IPS DF 6.9 (cell line): Measurements from ENCODE around the gene MT1H.
"Not testable (repeated sequence)": the region's sequence is repeated elsewhere in the genome, so short reads cannot be mapped to it uniquely, and the experiment has no call there.

ENCODE experiments used
- DNase-seq: peaks from one replicate; pipeline ENCODE4 v3.0.0-alpha.2; 2013; ENCODE audit warnings: low read depth, low spot score
- H3K27ac ChIP-seq: one replicate; pipeline ENCODE4 v1.5.1; 2013; ENCODE audit warnings: low read length, control low read depth
- H3K27me3 ChIP-seq: 2 replicates; pipeline ENCODE4 v1.6.1; 2013; ENCODE audit warnings: mild to moderate bottlenecking, low read length; ENCODE audit not compliant: control insufficient read depth, insufficient read depth
- H3K36me3 ChIP-seq: 2 replicates; pipeline ENCODE4 v1.6.1; 2013; ENCODE audit warnings: low read length; ENCODE audit not compliant: control insufficient read depth, insufficient read depth
- H3K4me1 ChIP-seq: 2 replicates; pipeline ENCODE4 v1.6.1; 2013; ENCODE audit warnings: low read length; ENCODE audit not compliant: control insufficient read depth, insufficient read depth
- H3K4me3 ChIP-seq: 2 replicates; pipeline ENCODE4 v1.5.1; 2013; ENCODE audit warnings: mild to moderate bottlenecking, low read length
- H3K9me3 ChIP-seq: 2 replicates; pipeline ENCODE4 v1.6.1; 2013; ENCODE audit warnings: low read length, inconsistent platforms; ENCODE audit not compliant: control insufficient read depth, insufficient read depth
- WGBS: extraction: QIAGEN DNeasy Blood & Tissue Kit; methylation state at CpG from one replicate; pipeline ENCODE4 v1.1.7; 2013; ENCODE audit warnings: mixed read lengths, missing lambda C conversion rate; ENCODE audit not compliant: insufficient read length, insufficient coverage; 5-methylcytosine and 5-hydroxymethylcytosine counted together

The MT1H gene

DNA sequence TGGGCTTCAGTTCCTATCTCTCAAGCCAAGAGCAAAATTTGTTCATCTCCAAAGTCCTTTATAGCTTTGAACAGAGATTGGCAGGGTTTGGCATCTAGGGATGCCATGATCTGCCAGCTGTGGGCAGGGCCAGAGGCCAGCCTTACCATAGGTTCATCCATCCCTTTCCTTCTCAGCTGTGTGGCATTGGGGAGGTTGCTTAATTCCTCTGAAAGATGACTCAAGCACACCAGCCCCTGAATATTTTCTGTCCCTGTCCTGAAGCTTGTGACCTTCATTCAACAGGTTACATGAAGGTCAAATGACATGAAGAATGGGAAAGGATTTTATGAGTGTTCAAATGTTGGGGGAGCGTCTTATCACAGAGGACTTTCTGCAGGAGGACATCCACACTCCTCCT is 5.1 kb upstream of the MT1H start:
- no peak for DNase-seq
- H3K27me3 ChIP-seq: peaks cover 98% of the 10 kb centered on the region
- H3K36me3 ChIP-seq: no peaks in the 10 kb centered on the region
- no CpG with 5 or more reads among the region's 1 CpG for WGBS
- no peaks in the 10 kb centered on the region for H3K9me3 ChIP-seq
- H3K27ac ChIP-seq: no peak overlapping the region
- no peak overlapping the region for H3K4me3 ChIP-seq
- H3K4me1 ChIP-seq: peaks cover 4% of the 10 kb centered on the region; the same call in 1 of the 2 replicates

DNA sequence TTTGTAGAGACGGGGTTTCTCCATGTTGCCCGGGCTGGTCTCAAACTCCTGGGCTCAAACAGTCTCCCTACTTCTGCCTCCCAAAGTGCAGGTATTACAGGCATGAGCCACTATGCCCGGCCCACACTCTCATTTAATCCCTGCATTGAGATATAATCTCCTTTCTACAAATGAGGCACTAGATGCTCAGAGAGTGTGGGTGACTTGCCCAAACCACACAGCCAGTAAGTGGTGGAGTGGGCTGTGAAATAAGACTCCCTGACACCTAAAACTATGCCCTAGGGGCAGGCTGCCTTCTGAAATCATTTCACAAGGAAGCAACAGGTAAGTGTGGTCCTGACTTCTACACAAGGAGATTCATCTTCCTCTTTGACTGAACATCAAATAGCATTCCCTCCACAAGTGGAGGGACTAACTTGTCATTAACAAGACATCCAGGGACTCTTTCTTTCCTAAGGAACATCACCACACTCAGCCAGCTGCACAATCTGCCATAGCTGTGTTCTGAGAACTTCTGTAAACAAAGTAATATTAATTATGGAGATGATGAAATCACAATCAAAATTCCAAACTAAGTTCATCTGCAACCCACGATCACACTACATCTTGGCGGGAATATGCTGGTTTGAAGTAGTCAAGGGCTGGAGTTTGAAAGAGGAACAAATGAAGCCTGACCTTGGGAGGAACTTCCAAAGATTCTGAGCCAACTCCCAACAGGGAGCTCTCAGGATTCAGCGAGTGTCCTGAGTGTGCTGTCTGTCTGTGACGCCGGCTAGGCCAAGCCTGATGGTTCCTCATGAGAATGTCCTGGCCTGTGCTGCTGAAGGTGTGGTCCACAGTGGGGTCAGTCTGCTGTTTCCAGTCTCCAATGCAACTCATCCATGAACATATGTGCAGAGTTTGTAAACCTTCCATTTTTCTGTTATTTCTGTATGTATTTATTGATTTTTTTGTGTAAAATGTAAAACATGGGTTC is 4.0 kb upstream of the MT1H start:
- H3K27me3 ChIP-seq: peaks cover 98% of the 10 kb centered on the region
- WGBS: no CpG with 5 or more reads among the region's 8 CpGs

DNA sequence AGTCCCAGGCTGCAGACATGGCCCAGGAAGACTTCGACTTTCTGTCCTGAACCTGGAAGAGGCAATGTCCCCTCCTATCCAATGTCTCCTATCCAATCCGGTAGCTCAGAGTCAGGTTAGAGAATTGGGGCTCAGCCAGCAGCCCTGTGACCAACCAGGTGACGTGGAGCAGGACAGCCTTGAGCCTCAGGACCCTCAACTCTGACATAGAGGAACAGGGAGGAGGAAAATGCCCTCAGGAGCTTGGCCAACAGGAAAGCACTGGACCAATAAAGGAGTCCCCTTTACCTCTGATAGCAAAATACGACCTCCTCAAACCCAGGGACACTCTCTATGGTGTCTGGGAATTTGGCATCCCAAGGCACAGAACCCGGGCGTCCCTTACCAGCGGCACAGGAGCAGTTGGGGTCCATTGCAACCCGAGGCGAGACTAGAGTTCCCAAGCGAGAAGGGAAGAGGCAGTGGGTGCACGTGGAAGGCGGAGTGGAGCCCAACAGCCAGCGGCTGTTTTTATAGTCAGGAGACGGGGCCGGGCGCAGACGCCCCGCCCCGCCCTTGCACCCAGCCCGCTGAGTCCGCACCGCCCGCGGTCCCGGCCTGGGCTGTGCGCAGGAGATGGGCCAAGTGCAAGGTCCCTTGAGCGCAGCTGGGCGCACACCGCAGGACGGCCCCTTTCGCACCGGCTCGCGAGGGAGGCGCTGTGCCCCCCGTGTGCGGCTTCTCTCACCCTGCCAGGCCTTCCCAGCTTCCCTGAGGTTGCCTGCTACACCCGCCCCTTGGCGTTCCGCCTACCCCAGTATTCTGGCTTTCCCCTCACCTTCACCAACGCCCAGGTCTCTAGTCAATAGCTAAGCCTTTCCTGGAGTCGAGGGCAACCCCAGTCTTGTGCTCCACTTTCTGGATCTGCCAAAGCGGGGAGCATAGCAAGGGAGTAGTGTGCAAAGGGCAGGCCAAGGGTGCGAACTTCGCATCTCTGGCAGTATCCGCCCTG is 1.7 kb upstream of the MT1H start, which contains the start of gene MT1G:
Gene MT1G, minus strand, starts transcription at position 485 of the 991 bp plus-strand sequence. Its CDS starts 72 bp downstream, at position 413.
- Histone ChIP-seq H3K36me3 (no peaks in the 10 kb centered on the region), H3K27me3 (peaks cover 87% of the 10 kb centered on the region), H3K4me1 (peaks cover 3% of the 10 kb centered on the region), H3K4me3 (peak within 1 kb of the TSS; percentile 19; the same call in 1 of the 2 replicates), H3K27ac (no peak within 1 kb of the TSS), H3K9me3 (no peaks in the 10 kb centered on the region)
- no CpG with 5 or more reads among the region's 46 CpGs for WGBS
- DNase-seq: no peak

More for the DNA sequence above, 4.0 kb upstream of the MT1H start:
- not testable (repeated sequence) for H3K4me3 ChIP-seq, H3K27ac ChIP-seq, H3K9me3 ChIP-seq, H3K36me3 ChIP-seq, H3K4me1 ChIP-seq, DNase-seq

DNA sequence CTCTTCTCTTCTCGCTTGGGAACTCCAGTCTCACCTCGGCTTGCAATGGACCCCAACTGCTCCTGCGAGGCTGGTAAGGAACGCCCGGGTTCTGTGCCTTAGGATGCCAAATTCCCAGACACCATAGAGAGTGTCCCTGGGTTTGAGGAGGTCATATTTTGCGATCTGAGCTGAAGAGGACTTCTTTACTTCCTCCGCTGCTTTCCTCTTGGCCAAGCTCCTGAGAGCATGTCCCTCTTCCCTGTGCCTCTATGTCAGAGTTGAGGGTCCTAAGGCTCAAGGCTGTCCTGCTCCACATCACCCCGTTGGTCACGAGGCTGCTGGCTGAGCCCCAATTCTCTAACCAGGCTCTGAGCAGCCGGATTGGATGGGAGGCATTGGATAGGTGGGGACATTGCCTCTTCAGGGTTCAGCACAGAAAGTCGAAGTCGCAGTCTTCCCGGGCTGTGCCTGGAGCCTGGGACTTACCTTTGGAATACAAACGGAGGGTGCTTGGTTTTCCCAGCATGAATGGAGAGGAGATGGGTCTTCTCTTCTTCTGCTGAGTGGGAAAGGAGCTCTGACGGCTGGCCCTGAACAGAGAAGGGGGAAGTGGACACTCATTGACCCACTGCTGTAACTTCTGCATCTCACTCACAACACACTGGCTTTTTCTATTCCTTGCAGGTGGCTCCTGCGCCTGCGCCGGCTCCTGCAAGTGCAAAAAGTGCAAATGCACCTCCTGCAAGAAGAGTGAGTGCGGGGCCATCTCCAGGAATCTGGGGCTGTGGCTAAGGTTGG is 416 bp downstream of the MT1H start:
- Histone ChIP-seq H3K27me3 (peaks cover 66% of the 10 kb centered on the region), H3K27ac (no peak overlapping the region), H3K36me3 (no peaks in the 10 kb centered on the region), H3K4me1 (peaks cover 2% of the 10 kb centered on the region; the same call in 1 of the 2 replicates), H3K9me3 (no peaks in the 10 kb centered on the region), H3K4me3 (peak overlapping the region; percentile 5; the same call in 1 of the 2 replicates)
- DNase-seq: no peak
- no CpG with 5 or more reads among the region's 19 CpGs for WGBS

DNA sequence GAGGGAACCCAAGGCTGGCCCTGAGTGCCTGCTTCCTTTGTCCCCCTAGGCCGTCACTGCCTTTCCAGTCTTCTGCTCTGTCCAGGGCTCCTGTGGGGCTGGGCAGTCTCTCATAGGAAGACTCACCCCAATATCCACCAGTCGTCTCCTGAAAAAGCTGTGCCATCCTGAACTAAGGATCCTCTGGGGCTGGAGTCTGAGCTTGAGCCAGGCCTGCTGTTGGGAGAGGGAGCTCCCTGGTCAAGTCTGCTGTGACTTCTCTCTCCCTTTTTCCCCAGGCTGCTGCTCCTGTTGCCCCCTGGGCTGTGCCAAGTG is 963 bp downstream of the MT1H start:
- Histone ChIP-seq H3K27me3 (peaks cover 61% of the 10 kb centered on the region), H3K4me3 (no peak overlapping the region), H3K9me3 (no peaks in the 10 kb centered on the region), H3K36me3 (no peaks in the 10 kb centered on the region), H3K27ac (no peak overlapping the region), H3K4me1 (peaks cover 2% of the 10 kb centered on the region; the same call in 1 of the 2 replicates)
- DNase-seq: no peak
- WGBS: no CpG with 5 or more reads among the region's 2 CpGs

DNA sequence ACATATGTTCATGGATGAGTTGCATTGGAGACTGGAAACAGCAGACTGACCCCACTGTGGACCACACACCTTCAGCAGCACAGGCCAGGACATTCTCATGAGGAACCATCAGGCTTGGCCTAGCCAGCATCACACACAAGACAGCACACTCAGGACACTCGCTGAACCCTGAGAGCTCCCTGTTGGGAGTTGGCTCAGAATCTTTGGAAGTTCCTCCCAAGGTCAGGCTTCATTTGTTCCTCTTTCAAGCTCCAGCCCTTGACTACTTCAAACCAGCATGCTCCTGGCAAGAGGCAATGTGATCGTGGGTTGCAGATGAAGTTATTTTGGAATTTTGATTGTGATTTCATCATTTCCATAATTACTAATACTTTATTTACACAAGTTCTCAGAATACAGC is 2.1 kb downstream of the MT1H start:
- no CpG with 5 or more reads among the region's 2 CpGs for WGBS
- peaks cover 51% of the 10 kb centered on the region for H3K27me3 ChIP-seq
- not testable (repeated sequence) for H3K27ac ChIP-seq, H3K9me3 ChIP-seq, DNase-seq, H3K36me3 ChIP-seq, H3K4me1 ChIP-seq, H3K4me3 ChIP-seq

DNA sequence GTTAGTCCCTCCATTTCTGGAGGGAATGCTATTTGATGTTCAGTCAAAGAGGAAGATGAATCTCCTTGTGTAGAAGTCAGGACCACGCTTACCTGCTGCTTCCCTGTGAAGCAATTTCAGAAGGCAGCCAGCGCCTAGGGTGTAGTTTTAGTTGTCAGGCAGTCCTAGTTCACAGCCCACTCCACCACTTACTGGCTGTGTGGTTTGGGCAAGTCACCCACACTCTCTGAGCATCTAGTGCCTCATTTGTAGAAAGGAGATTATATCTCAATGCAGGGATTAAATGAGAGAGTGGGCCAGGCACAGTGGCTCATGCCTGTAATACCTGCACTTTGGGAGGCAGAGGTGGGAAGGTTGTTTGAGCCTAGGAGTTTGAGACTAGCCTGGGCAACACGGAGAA is 2.6 kb downstream of the MT1H start:
- not testable (repeated sequence) for H3K4me1 ChIP-seq
- no CpG with 5 or more reads among the region's 3 CpGs for WGBS
- H3K27me3 ChIP-seq: peaks cover 46% of the 10 kb centered on the region

DNA sequence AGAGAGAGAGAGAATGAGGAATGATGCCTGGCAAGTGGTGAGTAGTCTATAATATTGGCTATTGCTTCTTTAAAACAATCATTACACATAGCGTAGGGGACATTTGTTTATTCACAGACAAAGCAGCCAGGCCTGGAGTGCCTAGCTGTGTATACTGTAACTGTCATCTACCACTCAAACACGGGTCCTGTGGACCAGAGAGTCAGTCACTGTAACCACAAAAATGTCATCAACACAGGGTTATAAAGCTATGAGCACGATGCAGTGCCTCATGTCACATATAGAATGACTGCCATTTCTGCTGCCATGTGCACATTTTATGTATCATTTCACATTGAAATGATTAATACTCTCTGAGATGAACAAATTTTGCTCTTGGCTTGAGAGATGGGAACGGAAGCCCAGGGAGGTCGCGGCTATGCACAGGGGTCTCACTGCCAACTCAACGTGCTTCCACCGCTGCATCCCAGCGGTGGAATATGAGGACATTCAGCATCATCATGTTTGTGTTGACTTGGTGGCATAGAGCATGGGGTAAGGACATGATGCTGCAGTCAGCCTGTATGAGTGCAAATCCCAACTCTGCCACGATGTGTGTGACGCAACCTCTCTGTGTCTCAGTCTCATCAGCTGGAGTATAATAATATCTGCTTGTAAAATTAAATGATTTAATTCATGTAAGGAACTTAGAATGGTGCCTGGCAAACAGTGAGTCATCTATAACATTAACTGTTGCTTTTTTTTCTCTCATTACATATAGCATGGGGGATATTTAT is 3.3 kb downstream of the MT1H start:
- no peaks in the 10 kb centered on the region for H3K9me3 ChIP-seq
- H3K27me3 ChIP-seq: peaks cover 38% of the 10 kb centered on the region
- H3K4me3 ChIP-seq: no peak overlapping the region
- H3K4me1 ChIP-seq: peaks cover 2% of the 10 kb centered on the region; the same call in 1 of the 2 replicates
- WGBS: no CpG with 5 or more reads among the region's 11 CpGs
- no peaks in the 10 kb centered on the region for H3K36me3 ChIP-seq
- DNase-seq: no peak
- no peak overlapping the region for H3K27ac ChIP-seq

More for the DNA sequence above, 2.6 kb downstream of the MT1H start:
- not testable (repeated sequence) for H3K9me3 ChIP-seq, H3K27ac ChIP-seq, DNase-seq, H3K4me3 ChIP-seq, H3K36me3 ChIP-seq

DNA sequence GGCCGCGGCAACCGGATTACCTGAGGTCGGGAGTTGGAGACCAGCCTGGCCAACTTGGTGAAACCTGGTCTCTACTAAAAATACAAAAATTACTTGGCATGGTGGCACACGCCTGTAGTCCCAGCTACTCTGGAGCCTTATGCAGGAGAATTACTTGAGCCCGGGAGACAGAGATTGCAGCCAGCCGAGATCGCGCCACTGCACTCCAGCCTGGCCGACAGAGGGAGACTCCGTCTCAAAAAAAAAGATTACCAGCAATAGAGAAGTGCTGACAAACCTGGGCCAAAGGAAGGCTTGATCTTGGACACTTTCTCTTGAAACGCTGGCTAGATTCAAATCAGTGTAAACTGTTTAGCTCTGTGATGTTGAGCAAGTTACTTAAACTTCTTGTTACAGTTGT is 4.3 kb downstream of the MT1H start:
- Histone ChIP-seq H3K36me3 (no peaks in the 10 kb centered on the region), H3K9me3 (no peaks in the 10 kb centered on the region), H3K4me3 (no peak overlapping the region), H3K4me1 (peaks cover 2% of the 10 kb centered on the region; the same call in 1 of the 2 replicates), H3K27me3 (peaks cover 29% of the 10 kb centered on the region), H3K27ac (no peak overlapping the region)
- no CpG with 5 or more reads among the region's 12 CpGs for WGBS
- DNase-seq: no peak
